DND-41 (cell line): ENCODE data around the gene HLA-DQA2.

Source experiments
- EZH2 ChIP-seq: IDR thresholded peaks from 3 replicates; pipeline ENCODE4 v1.6.1; 2012; ENCODE audit warnings: borderline replicate concordance, low read depth, mild to moderate bottlenecking, moderate library complexity, low read length, inconsistent platforms; ENCODE audit not compliant: severe bottlenecking
- TF ChIP-seq, protein P1 (sequence below): IDR thresholded peaks from 2 replicates; pipeline ENCODE4 v1.5.1; 2012; ENCODE audit warnings: borderline replicate concordance, low read length, moderate library complexity, mild to moderate bottlenecking; ENCODE audit not compliant: poor library complexity, severe bottlenecking; ENCODE audit errors: extremely low read depth

DNA sequence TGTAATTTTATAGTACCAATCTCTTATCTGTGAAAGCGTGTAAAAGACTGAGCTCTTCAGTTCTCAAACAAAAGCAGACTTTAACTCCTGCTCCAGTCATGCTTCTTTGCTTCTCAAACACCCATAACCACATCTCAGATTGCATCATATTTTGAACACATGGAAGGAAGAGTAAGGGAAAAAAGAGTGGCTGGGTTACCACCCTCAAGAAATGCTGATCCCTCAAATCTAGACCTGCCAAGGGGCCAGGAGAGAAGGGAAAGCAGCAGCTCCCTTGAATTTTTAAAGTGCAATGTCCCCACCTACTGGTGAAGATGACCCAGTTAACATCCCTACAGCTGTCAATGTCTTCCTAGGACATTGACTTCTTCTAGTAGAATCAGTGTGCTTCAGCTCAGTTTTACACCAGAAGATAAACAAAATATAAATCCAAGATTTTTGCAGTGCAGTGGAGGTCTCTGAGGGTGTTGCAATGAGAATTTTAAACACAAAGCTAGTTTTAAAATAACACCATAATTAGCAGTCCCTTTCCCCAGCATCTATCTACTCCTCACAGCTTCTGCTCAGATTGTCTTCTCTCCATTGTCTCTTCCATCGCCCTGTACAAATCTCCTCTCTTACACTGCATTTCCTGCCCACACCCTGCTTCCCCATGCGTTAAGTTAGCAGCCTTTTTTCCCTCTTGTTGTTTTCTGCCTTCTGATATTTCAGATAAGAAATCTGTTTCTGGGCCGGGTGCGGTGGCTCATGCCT is 44.8 kb downstream of the HLA-DQA2 start:
- TF ChIP-seq, protein P1, sequence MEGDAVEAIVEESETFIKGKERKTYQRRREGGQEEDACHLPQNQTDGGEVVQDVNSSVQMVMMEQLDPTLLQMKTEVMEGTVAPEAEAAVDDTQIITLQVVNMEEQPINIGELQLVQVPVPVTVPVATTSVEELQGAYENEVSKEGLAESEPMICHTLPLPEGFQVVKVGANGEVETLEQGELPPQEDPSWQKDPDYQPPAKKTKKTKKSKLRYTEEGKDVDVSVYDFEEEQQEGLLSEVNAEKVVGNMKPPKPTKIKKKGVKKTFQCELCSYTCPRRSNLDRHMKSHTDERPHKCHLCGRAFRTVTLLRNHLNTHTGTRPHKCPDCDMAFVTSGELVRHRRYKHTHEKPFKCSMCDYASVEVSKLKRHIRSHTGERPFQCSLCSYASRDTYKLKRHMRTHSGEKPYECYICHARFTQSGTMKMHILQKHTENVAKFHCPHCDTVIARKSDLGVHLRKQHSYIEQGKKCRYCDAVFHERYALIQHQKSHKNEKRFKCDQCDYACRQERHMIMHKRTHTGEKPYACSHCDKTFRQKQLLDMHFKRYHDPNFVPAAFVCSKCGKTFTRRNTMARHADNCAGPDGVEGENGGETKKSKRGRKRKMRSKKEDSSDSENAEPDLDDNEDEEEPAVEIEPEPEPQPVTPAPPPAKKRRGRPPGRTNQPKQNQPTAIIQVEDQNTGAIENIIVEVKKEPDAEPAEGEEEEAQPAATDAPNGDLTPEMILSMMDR, result peak; percentile 79
- no peak for TF ChIP-seq EZH2
